ENCODE measurements around the gene SEPTIN1. TPM values are rescaled to one million over a fixed set of nuclear protein-coding genes. Genes with fewer than 3 reads are reported as not detected.
A peak's percentile ranks its signal among the peaks of the same experiment; 100 is the strongest.

Gene SEPTIN1
- total RNA-seq, 2 donors from 2014 or later: 1.1 to 2.3 TPM

- H3K9ac ChIP-seq (ENCODE audit: extremely low read depth, low read length, poor library complexity, severe bottlenecking): no peak overlapping the region
- H3K4me3 ChIP-seq (ENCODE audit: low read length): no peak overlapping the region
- H3K27me3 Mint-ChIP-seq (ENCODE audit: insufficient read depth): no peaks in the 10 kb centered on the region
- peaks cover 4% of the 10 kb centered on the region for H3K4me1 ChIP-seq (ENCODE audit: control insufficient read depth, insufficient read depth, low read length)
- no peaks in the 10 kb centered on the region for H3K9me3 Mint-ChIP-seq
- WGBS, 2 experiments (ENCODE audit: insufficient coverage in 1 of 2, insufficient read length in 1 of 2): 91 to 99% methylated on average over 6 to 7 of the region's 7 CpGs
- TF ChIP-seq CTCF (conservative IDR thresholded peaks at IDR 0.05): no peak
- H3K4me1 Mint-ChIP-seq: peaks cover 8% of the 10 kb centered on the region
- H3K36me3 Mint-ChIP-seq (ENCODE audit: low read depth): peaks cover 45% of the 10 kb centered on the region
- H3K27ac Mint-ChIP-seq: no peak overlapping the region
- H3K4me3 Mint-ChIP-seq: no peak overlapping the region
- H3K36me3 ChIP-seq (ENCODE audit: control insufficient read depth, insufficient read depth, low read length): peaks cover 41% of the 10 kb centered on the region
- H3K27ac ChIP-seq (ENCODE audit: low read depth, low read length): no peak overlapping the region
- H3K9me3 ChIP-seq (ENCODE audit: control insufficient read depth, low read length): no peaks in the 10 kb centered on the region
- peak; percentile 13 for DNase-seq
- no peaks in the 10 kb centered on the region for H3K27me3 ChIP-seq (ENCODE audit: control insufficient read depth, insufficient read depth, low read length, poor library complexity, severe bottlenecking)
Measured at GRCh38 chr16:30361180-30361579, 21.2 kb downstream of the SEPTIN1 start.

- DNase-seq: peak; percentile 45
- no peak for TF ChIP-seq CTCF (conservative IDR thresholded peaks at IDR 0.05)
- WGBS, 2 experiments (ENCODE audit: insufficient coverage in 1 of 2, insufficient read length in 1 of 2): 89 to 90% methylated on average over 3 to 6 of the region's 6 CpGs
- Mint-ChIP-seq H3K9me3 (no peaks in the 10 kb centered on the region), H3K27ac (no peak overlapping the region), H3K36me3 (ENCODE audit: low read depth) (peaks cover 36% of the 10 kb centered on the region), H3K4me3 (no peak overlapping the region), H3K4me1 (peaks cover 8% of the 10 kb centered on the region), H3K27me3 (ENCODE audit: insufficient read depth) (no peaks in the 10 kb centered on the region)
- H3K27ac ChIP-seq (ENCODE audit: low read depth, low read length): no peak overlapping the region
- no peaks in the 10 kb centered on the region for H3K9me3 ChIP-seq (ENCODE audit: control insufficient read depth, low read length)
- H3K4me1 ChIP-seq (ENCODE audit: control insufficient read depth, insufficient read depth, low read length): peaks cover 6% of the 10 kb centered on the region
- no peak overlapping the region for H3K9ac ChIP-seq (ENCODE audit: extremely low read depth, low read length, poor library complexity, severe bottlenecking)
- H3K27me3 ChIP-seq (ENCODE audit: control insufficient read depth, insufficient read depth, low read length, poor library complexity, severe bottlenecking): no peaks in the 10 kb centered on the region
- H3K4me3 ChIP-seq (ENCODE audit: low read length): no peak overlapping the region
- H3K36me3 ChIP-seq (ENCODE audit: control insufficient read depth, insufficient read depth, low read length): peaks cover 34% of the 10 kb centered on the region
Measured at GRCh38 chr16:30359871-30360170, 22.5 kb downstream of the SEPTIN1 start.

- Mint-ChIP-seq H3K4me1 (peaks cover 12% of the 10 kb centered on the region), H3K9me3 (no peaks in the 10 kb centered on the region), H3K36me3 (ENCODE audit: low read depth) (peaks cover 34% of the 10 kb centered on the region), H3K27ac (no peak overlapping the region), H3K4me3 (no peak overlapping the region), H3K27me3 (ENCODE audit: insufficient read depth) (no peaks in the 10 kb centered on the region)
- no peak overlapping the region for H3K4me3 ChIP-seq (ENCODE audit: low read length)
- H3K36me3 ChIP-seq (ENCODE audit: control insufficient read depth, insufficient read depth, low read length): peaks cover 29% of the 10 kb centered on the region
- no peak for DNase-seq
- H3K27me3 ChIP-seq (ENCODE audit: control insufficient read depth, insufficient read depth, low read length, poor library complexity, severe bottlenecking): no peaks in the 10 kb centered on the region
- H3K9me3 ChIP-seq (ENCODE audit: control insufficient read depth, low read length): no peaks in the 10 kb centered on the region
- WGBS, 2 experiments (ENCODE audit: insufficient coverage in 1 of 2, insufficient read length in 1 of 2): 94 to 95% methylated on average over 23 to 28 of the region's 28 CpGs
- H3K4me1 ChIP-seq (ENCODE audit: control insufficient read depth, insufficient read depth, low read length): peaks cover 6% of the 10 kb centered on the region
- H3K9ac ChIP-seq (ENCODE audit: extremely low read depth, low read length, poor library complexity, severe bottlenecking): no peak overlapping the region
- H3K27ac ChIP-seq (ENCODE audit: low read depth, low read length): no peak overlapping the region
- no peak for TF ChIP-seq CTCF (conservative IDR thresholded peaks at IDR 0.05)
Measured at GRCh38 chr16:30358990-30359870, 23.1 kb downstream of the SEPTIN1 start.
